Hepatocyte (in vitro differentiated cells): ENCODE results near the gene SORT1. TPM values are rescaled to one million over a fixed set of nuclear protein-coding genes. Genes with fewer than 3 reads are reported as not detected.

Source experiments
- DNase-seq: peaks from one replicate; pipeline ENCODE4 v3.0.0-alpha.2; 2016; ENCODE audit warnings: low spot score
- H2AFZ ChIP-seq: fragments of 200-600 bp; sonication (generic); 2 replicates; pipeline ENCODE4 v1.6.0; 2016; ENCODE audit warnings: antibody characterized with exemption, mild to moderate bottlenecking
- H3K27ac ChIP-seq: fragments of 200-600 bp; sonication (generic); 2 replicates; pipeline ENCODE4 v1.5.1; 2016; ENCODE audit warnings: mild to moderate bottlenecking
- H3K27me3 ChIP-seq: fragments of 200-600 bp; sonication (generic); 2 replicates; pipeline ENCODE4 v1.6.1; 2016
- H3K36me3 ChIP-seq: fragments of 200-600 bp; sonication (generic); replicated peaks from 2 replicates; pipeline ENCODE4 v1.5.1; 2016; ENCODE audit warnings: low read depth; ENCODE audit not compliant: insufficient read depth
- H3K4me1 ChIP-seq: fragments of 200-600 bp; sonication (generic); 2 replicates; pipeline ENCODE4 v1.5.1; 2016; ENCODE audit warnings: mild to moderate bottlenecking, moderate library complexity; ENCODE audit not compliant: insufficient read depth
- H3K4me2 ChIP-seq: fragments of 200-600 bp; sonication (generic); 2 replicates; pipeline ENCODE4 v1.6.0; 2016
- H3K4me3 ChIP-seq: fragments of 200-600 bp; sonication (generic); 2 replicates; pipeline ENCODE4 v1.5.1; 2016; ENCODE audit warnings: mild to moderate bottlenecking
- H3K79me2 ChIP-seq: fragments of 200-600 bp; sonication (generic); 2 replicates; pipeline ENCODE4 v1.6.0; 2017; ENCODE audit warnings: mild to moderate bottlenecking
- H3K9me2 ChIP-seq: fragments of 200-600 bp; sonication (generic); replicated peaks from 2 replicates; pipeline ENCODE4 v1.6.0; 2017; ENCODE audit warnings: mild to moderate bottlenecking; ENCODE audit not compliant: insufficient read depth
- H3K9me3 ChIP-seq: fragments of 200-600 bp; sonication (generic); 2 replicates; pipeline ENCODE4 v1.5.1; 2016; ENCODE audit warnings: low read depth, mild to moderate bottlenecking
- H4K20me1 ChIP-seq: fragments of 200-600 bp; sonication (generic); 2 replicates; pipeline ENCODE4 v1.6.0; 2016; ENCODE audit warnings: mild to moderate bottlenecking; ENCODE audit not compliant: insufficient read depth, poor library complexity, severe bottlenecking
- EZH2 ChIP-seq: fragments of 200-600 bp; sonication (generic); IDR thresholded peaks from 2 replicates; pipeline ENCODE4 v1.6.1; 2016; ENCODE audit warnings: antibody characterized with exemption, mild to moderate bottlenecking, borderline replicate concordance
- EZH2phosphoT487 ChIP-seq: fragments of 200-600 bp; sonication (generic); IDR thresholded peaks from one replicate; pipeline ENCODE4 v1.6.1; 2018; ENCODE audit warnings: antibody characterized with exemption, mild to moderate bottlenecking, low read depth, moderate library complexity; ENCODE audit not compliant: unreplicated experiment, severe bottlenecking
- WGBS: methylation state at CpG from one replicate; pipeline ENCODE4 v1.1.6; 2016; ENCODE audit warnings: low lambda C conversion rate; ENCODE audit errors: missing lambda C conversion rate; 5-methylcytosine and 5-hydroxymethylcytosine counted together
- polyA plus RNA-seq: library from polyadenylated mRNA; unstranded; fragments of >200 nt; fragmentation: Nextera tagmentation; extraction: Ambion mirVana; gene quantifications from 2 replicates; pipeline ENCODE4 v1.2.1, GENCODE V29; 2016
- total RNA-seq: library from RNA; depleted of rRNA; stranded (reverse); fragments of >200 nt; gene quantifications from 2 replicates; pipeline ENCODE4 v1.2.3, GENCODE V29; 2014
- TF ChIP-seq, protein P1 (sequence below): fragments of 200-600 bp; sonication (generic); IDR thresholded peaks from 2 replicates; pipeline ENCODE4 v1.5.1; 2016; ENCODE audit warnings: antibody characterized with exemption, mild to moderate bottlenecking; ENCODE audit not compliant: poor library complexity

Gene SORT1
- total and polyA plus RNA-seq, 2 experiments from 2014 or later, result 43.7 to 59.3 TPM

DNA sequence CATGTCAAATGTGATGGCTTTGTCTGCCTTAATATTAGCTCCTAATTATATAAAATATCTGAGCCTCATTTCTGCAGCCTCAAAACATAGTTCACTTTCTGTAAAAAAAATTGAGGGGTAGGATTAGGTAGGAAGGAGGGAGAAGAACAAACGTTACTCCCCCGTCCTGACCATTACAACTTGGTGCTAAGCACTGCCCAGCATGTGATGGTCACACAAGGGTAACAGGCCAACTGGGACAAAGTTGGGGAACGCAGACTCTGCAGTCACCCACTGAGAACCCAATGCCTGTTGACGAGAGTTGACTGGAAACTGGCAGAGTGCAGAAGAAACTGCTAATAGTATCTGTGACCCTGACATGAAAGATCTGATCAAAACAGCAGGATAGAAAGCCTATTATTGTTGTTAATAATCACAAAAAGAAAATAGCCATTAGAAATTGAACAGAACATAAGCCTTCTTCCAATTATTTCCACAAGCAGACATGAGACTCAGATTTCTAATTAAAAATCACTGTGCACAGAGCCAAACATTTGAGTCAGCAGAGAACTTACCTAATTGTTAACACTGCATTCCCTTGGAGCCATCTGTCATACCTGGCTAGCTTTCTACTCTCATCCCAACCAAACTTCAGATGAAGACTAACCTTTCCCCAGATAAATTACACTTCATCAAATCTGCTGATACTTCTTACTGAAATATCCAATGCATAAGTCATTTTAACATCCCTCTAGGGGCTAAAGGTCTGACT is 5.5 kb downstream of the SORT1 start:
- H3K4me3 ChIP-seq, result no peak overlapping the region
- peak overlapping the region; percentile 9 for H2AFZ ChIP-seq
- H3K79me2 ChIP-seq, result peaks cover 87% of the 10 kb centered on the region
- TF ChIP-seq EZH2phosphoT487, result no peak
- TF ChIP-seq EZH2, result no peak
- TF ChIP-seq, protein P1, sequence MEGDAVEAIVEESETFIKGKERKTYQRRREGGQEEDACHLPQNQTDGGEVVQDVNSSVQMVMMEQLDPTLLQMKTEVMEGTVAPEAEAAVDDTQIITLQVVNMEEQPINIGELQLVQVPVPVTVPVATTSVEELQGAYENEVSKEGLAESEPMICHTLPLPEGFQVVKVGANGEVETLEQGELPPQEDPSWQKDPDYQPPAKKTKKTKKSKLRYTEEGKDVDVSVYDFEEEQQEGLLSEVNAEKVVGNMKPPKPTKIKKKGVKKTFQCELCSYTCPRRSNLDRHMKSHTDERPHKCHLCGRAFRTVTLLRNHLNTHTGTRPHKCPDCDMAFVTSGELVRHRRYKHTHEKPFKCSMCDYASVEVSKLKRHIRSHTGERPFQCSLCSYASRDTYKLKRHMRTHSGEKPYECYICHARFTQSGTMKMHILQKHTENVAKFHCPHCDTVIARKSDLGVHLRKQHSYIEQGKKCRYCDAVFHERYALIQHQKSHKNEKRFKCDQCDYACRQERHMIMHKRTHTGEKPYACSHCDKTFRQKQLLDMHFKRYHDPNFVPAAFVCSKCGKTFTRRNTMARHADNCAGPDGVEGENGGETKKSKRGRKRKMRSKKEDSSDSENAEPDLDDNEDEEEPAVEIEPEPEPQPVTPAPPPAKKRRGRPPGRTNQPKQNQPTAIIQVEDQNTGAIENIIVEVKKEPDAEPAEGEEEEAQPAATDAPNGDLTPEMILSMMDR, result no peak
- H3K36me3 ChIP-seq, result no peaks in the 10 kb centered on the region
- no peaks in the 10 kb centered on the region for H3K9me2 ChIP-seq
- H3K27ac ChIP-seq, result peak overlapping the region; percentile 87
- no peaks in the 10 kb centered on the region for H3K27me3 ChIP-seq
- WGBS, result 84% methylated on average over 4 of the region's 4 CpGs
- no peaks in the 10 kb centered on the region for H3K9me3 ChIP-seq
- no peaks in the 10 kb centered on the region for H4K20me1 ChIP-seq
- peak overlapping the region; percentile 68 for H3K4me2 ChIP-seq
- no peak for DNase-seq
- H3K4me1 ChIP-seq, result peaks cover 25% of the 10 kb centered on the region

DNA sequence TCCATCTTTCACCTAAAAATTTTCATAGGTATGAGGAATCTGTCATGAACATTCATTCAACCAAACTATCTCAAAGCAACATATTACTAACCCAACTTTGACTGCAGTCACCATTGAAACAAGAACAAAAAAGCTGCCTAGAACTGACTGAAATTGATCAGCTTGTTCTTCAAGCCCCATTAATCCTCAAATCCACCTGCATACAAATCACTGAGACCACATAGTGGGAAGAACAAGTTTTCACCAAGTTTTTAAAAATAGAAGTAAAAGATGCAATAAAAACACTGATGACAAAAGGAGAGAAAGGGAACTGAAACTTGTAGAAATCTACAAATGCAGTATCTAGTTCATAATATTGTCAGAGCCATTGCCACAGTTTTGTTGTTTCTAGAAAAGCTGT is 6.1 kb downstream of the SORT1 start:
- no peaks in the 10 kb centered on the region for H3K27me3 ChIP-seq
- no peaks in the 10 kb centered on the region for H3K36me3 ChIP-seq
- no peaks in the 10 kb centered on the region for H3K9me3 ChIP-seq
- TF ChIP-seq EZH2, result no peak
- no peak for TF ChIP-seq EZH2phosphoT487
- TF ChIP-seq, protein P1, result no peak
- no peaks in the 10 kb centered on the region for H4K20me1 ChIP-seq
- H2AFZ ChIP-seq, result no peak overlapping the region
- H3K4me1 ChIP-seq, result peaks cover 25% of the 10 kb centered on the region
- peak overlapping the region; percentile 68 for H3K4me2 ChIP-seq
- DNase-seq, result no peak
- H3K27ac ChIP-seq, result peak overlapping the region; percentile 87
- peaks cover 88% of the 10 kb centered on the region for H3K79me2 ChIP-seq
- H3K9me2 ChIP-seq, result no peaks in the 10 kb centered on the region
- no peak overlapping the region for H3K4me3 ChIP-seq

DNA sequence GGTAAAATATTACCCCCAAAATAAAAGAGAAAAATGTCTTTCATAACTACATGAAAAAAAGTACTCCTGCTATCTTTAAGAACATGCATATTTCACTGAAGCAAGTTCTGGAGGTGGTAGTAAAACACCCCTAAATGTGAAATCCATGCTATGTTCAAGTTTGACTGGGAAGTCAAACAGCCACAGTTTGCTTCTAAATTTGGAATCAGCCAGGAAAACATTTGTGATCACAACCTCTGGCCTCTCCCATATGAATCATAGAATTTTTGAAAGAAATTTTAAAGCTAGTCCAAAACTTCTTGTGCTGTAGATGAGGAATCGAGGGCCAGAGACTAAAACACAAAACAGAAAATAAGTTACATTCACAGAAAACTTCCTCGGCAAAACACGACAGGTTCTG is 6.6 kb downstream of the SORT1 start:
- no peaks in the 10 kb centered on the region for H3K9me2 ChIP-seq

More for the DNA sequence above, 6.6 kb downstream of the SORT1 start:
- H3K27ac ChIP-seq, result peak overlapping the region; percentile 87
- no peaks in the 10 kb centered on the region for H4K20me1 ChIP-seq
- no peaks in the 10 kb centered on the region for H3K27me3 ChIP-seq
- TF ChIP-seq EZH2phosphoT487, result no peak
- TF ChIP-seq, protein P1, result no peak
- H3K79me2 ChIP-seq, result peaks cover 88% of the 10 kb centered on the region
- H3K4me1 ChIP-seq, result peaks cover 25% of the 10 kb centered on the region
- no peak overlapping the region for H2AFZ ChIP-seq
- WGBS, result 80% methylated on average over 3 of the region's 3 CpGs
- H3K4me2 ChIP-seq, result peak overlapping the region; percentile 68
- no peaks in the 10 kb centered on the region for H3K36me3 ChIP-seq
- no peaks in the 10 kb centered on the region for H3K9me3 ChIP-seq
- no peak for DNase-seq
- no peak overlapping the region for H3K4me3 ChIP-seq
